Activated B cell treated with CpG ODN at 0.5 μM for 24 hours (primary cell): Measurements from ENCODE around the gene YJEFN3. TPM values are rescaled to one million over a fixed set of nuclear protein-coding genes. Genes with fewer than 3 reads are reported as not detected.
A peak's percentile ranks its signal among the peaks of the same experiment; 100 is the strongest.

ENCODE experiments used
- ATAC-seq: fragments of 200-7000 bp; cut with Tn5 transposase; one replicate; pipeline ENCODE4 v1.10.0; 2021; ENCODE audit warnings: low read depth, mild to moderate bottlenecking, moderate library complexity
- CTCF ChIA-PET: fragments of 350-600 bp; sonication (Branson Sonifier 250); formaldehyde crosslinking; loops from one replicate; lab custom pipeline; 2021; ENCODE audit warnings: antibody characterized with exemption; lab: Charles Lee
- POLR2A ChIA-PET: fragments of 350-600 bp; sonication (Branson Sonifier 250); formaldehyde crosslinking; loops from one replicate; lab custom pipeline; 2021; ENCODE audit warnings: antibody characterized with exemption; lab: Charles Lee
- DNase-seq: peaks from one replicate; pipeline ENCODE4 v3.0.0; 2022
- H3K27ac Mint-ChIP-seq: one replicate; pipeline ENCODE4 v1.8.0; 2020; ENCODE audit warnings: mixed read lengths
- H3K27me3 Mint-ChIP-seq: one replicate; pipeline ENCODE4 v1.8.0; 2021; ENCODE audit warnings: mixed read lengths
- H3K36me3 Mint-ChIP-seq: one replicate; pipeline ENCODE4 v1.8.0; 2021; ENCODE audit warnings: low read depth, mixed read lengths
- H3K4me1 Mint-ChIP-seq: one replicate; pipeline ENCODE4 v1.8.0; 2021; ENCODE audit warnings: mixed read lengths
- H3K4me3 Mint-ChIP-seq: one replicate; pipeline ENCODE4 v1.8.0; 2020; ENCODE audit warnings: mild to moderate bottlenecking, mixed read lengths
- H3K9me3 Mint-ChIP-seq: one replicate; pipeline ENCODE4 v1.8.0; 2020; ENCODE audit warnings: mixed read lengths
- intact Hi-C: fragments of 100-400 bp; cut with micrococcal nuclease; formaldehyde crosslinking; loops from one replicate; pipeline ENCODE4 v1.15.1; 2024
- total RNA-seq: library from RNA; stranded (reverse); gene quantifications from 2 replicates; pipeline ENCODE4 v1.2.3, GENCODE V29; 2022
- TF ChIP-seq, protein P1 (sequence below): fragments of 200-600 bp; IDR thresholded peaks from one replicate; pipeline ENCODE4 v1.8.0; 2022; ENCODE audit warnings: antibody characterized with exemption, mild to moderate bottlenecking

YJEFN3 gene
- total RNA-seq, 1 donor from 2014 or later, result 9.1 TPM

- Mint-ChIP-seq H3K27me3 (no peaks in the 10 kb centered on the region), H3K4me1 (peaks cover 26% of the 10 kb centered on the region), H3K9me3 (no peaks in the 10 kb centered on the region), H3K4me3 (no peak overlapping the region), H3K27ac (no peak overlapping the region), H3K36me3 (peaks cover 36% of the 10 kb centered on the region)
- POLR2A ChIA-PET, result interaction anchor here (1.3 kb wide), 1 partner anchor 114 kb away, joined by 6 read pairs; the partner anchor contains the start of gene GMIP
- intact Hi-C loops, result no loop called here
- CTCF ChIA-PET, result interaction anchor here (1.2 to 3.4 kb wide), 3 partner anchors 24 to 428 kb away, joined by 3 to 46 read pairs (median 3); partner anchors contain the start of gene GMIP
- no peak for ATAC-seq
- TF ChIP-seq, protein P1, sequence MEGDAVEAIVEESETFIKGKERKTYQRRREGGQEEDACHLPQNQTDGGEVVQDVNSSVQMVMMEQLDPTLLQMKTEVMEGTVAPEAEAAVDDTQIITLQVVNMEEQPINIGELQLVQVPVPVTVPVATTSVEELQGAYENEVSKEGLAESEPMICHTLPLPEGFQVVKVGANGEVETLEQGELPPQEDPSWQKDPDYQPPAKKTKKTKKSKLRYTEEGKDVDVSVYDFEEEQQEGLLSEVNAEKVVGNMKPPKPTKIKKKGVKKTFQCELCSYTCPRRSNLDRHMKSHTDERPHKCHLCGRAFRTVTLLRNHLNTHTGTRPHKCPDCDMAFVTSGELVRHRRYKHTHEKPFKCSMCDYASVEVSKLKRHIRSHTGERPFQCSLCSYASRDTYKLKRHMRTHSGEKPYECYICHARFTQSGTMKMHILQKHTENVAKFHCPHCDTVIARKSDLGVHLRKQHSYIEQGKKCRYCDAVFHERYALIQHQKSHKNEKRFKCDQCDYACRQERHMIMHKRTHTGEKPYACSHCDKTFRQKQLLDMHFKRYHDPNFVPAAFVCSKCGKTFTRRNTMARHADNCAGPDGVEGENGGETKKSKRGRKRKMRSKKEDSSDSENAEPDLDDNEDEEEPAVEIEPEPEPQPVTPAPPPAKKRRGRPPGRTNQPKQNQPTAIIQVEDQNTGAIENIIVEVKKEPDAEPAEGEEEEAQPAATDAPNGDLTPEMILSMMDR, result no peak
- no peak for DNase-seq
These were observed 1.2 kb downstream of the YJEFN3 start for GRCh38 chr19:19529783-19530422.

DNA sequence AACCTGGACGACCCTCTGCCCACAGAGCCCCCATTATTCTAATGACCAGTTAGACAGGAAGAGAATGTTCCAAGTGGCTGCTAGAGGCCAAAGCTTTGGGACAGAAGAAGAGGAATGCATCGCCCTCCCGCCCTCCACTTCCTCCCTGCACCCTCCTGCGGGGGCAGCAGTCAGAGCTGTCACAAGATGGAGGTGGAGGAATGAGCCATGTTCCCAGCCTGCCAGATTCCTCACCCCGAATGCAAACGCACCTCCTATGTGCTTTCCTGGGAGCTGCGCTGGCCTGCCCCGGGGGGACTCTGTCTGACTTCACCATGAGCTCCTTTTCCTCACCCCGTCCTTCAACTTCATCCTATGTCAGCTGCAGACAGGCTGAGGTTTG, 1.7 kb downstream of the YJEFN3 start:
- POLR2A ChIA-PET, result no interaction called here
- TF ChIP-seq, protein P1, result no peak

GRCh38 chr19:19530889-19531288, 2.2 kb downstream of the YJEFN3 start:
- Mint-ChIP-seq H3K9me3 (no peaks in the 10 kb centered on the region), H3K27ac (no peak overlapping the region)
- TF ChIP-seq, protein P1, result no peak

More for the DNA sequence above, 1.7 kb downstream of the YJEFN3 start:
- ATAC-seq (no peak), DNase-seq (no peak)
- no peak overlapping the region for H3K4me3 Mint-ChIP-seq
- intact Hi-C loops, result no loop called here
- H3K36me3 Mint-ChIP-seq, result peaks cover 36% of the 10 kb centered on the region
- H3K27ac Mint-ChIP-seq, result no peak overlapping the region
- no peaks in the 10 kb centered on the region for H3K27me3 Mint-ChIP-seq
- peaks cover 21% of the 10 kb centered on the region for H3K4me1 Mint-ChIP-seq
- CTCF ChIA-PET, result interaction anchor here (1.2 to 3.4 kb wide), 3 partner anchors 24 to 428 kb away, joined by 3 to 46 read pairs (median 3); partner anchors contain the start of gene GMIP
- H3K9me3 Mint-ChIP-seq, result no peaks in the 10 kb centered on the region

GRCh38 chr19:19531951-19532805, 3.5 kb downstream of the YJEFN3 start:
- DNase-seq (peak; percentile 86), ATAC-seq (peak; percentile 85)
- no peak overlapping the region for H3K27ac Mint-ChIP-seq
- ChIA-PET POLR2A (interaction anchor here (0.6 to 2.5 kb wide), 6 partner anchors 16 to 426 kb away, joined by 3 to 42 read pairs (median 5); partner anchors contain the start of genes GMIP, NDUFA13 and ZNF506), CTCF (interaction anchor here (0.8 to 3.4 kb wide), 19 partner anchors 11 to 426 kb away, joined by 3 to 46 read pairs (median 4); partner anchors contain the start of genes GATAD2A, GMIP, LPAR2 and NDUFA13)
- intact Hi-C loops, result loop anchor here (1.0 to 2.0 kb wide), 7 partner anchors 23 to 747 kb away; partner anchors contain the start of genes GMIP, PBX4 and ZNF14
- H3K36me3 Mint-ChIP-seq, result peaks cover 29% of the 10 kb centered on the region
- TF ChIP-seq, protein P1, result peak; percentile 54
- peaks cover 13% of the 10 kb centered on the region for H3K4me1 Mint-ChIP-seq
- no peaks in the 10 kb centered on the region for H3K27me3 Mint-ChIP-seq
- no peak overlapping the region for H3K4me3 Mint-ChIP-seq
- H3K9me3 Mint-ChIP-seq, result no peaks in the 10 kb centered on the region

More at GRCh38 chr19:19530889-19531288, 2.2 kb downstream of the YJEFN3 start:
- ChIA-PET CTCF (interaction anchor here (1.2 to 3.4 kb wide), 5 partner anchors 23 to 427 kb away, joined by 3 to 46 read pairs (median 9); partner anchors contain the start of gene GMIP), POLR2A (interaction anchor here (0.6 to 2.5 kb wide), 3 partner anchors 113 to 168 kb away, joined by 4 to 42 read pairs (median 5); partner anchors contain the start of gene GMIP)
- H3K4me3 Mint-ChIP-seq, result no peak overlapping the region
- no peaks in the 10 kb centered on the region for H3K27me3 Mint-ChIP-seq
- no peak for DNase-seq
- H3K4me1 Mint-ChIP-seq, result peaks cover 21% of the 10 kb centered on the region
- intact Hi-C loops, result no loop called here
- ATAC-seq, result no peak
- peaks cover 36% of the 10 kb centered on the region for H3K36me3 Mint-ChIP-seq
